A673 (cell line): ENCODE measurements around the gene GRHL3. TPM values are rescaled to one million over a fixed set of nuclear protein-coding genes. Genes with fewer than 3 reads are reported as not detected.

ENCODE experiments used
- BruUV-seq: library from RNA; stranded (reverse); fragments of 400-500 nt; replicated peaks from 2 replicates; lab custom pipeline; 2021; lab: Mats Ljungman, UMichigan
- CTCF ChIA-PET: fragments of 300-600 bp; sonication (Branson Sonifier 250); formaldehyde crosslinking; loops from one replicate; lab custom pipeline; 2022; ENCODE audit warnings: antibody characterized with exemption; lab: Charles Lee
- POLR2A ChIA-PET: fragments of 300-600 bp; sonication (Branson Sonifier 250); formaldehyde crosslinking; loops from one replicate; lab custom pipeline; 2022; ENCODE audit warnings: antibody characterized with exemption; ENCODE audit not compliant: low non-redundant PET; lab: Charles Lee
- DNase-seq: peaks from one replicate; pipeline ENCODE4 v3.0.0-alpha.2; 2015; ENCODE audit warnings: low spot score
- H3K27ac ChIP-seq: fragments of 200-600 bp; sonication (generic); 2 replicates; pipeline ENCODE4 v1.5.1; 2016; ENCODE audit warnings: mixed run types, low read depth, mild to moderate bottlenecking, mixed read lengths, antibody characterized with exemption, low read length; ENCODE audit not compliant: poor library complexity, severe bottlenecking
- H3K27me3 ChIP-seq: fragments of 200-600 bp; sonication (generic); replicated peaks from 2 replicates; pipeline ENCODE4 v1.6.1; 2017; ENCODE audit warnings: mixed run types, low read depth, mild to moderate bottlenecking, mixed read lengths, antibody characterized with exemption, low read length; ENCODE audit not compliant: insufficient read depth, poor library complexity
- H3K36me3 ChIP-seq: fragments of 200-600 bp; sonication (generic); 2 replicates; pipeline ENCODE4 v1.6.1; 2016; ENCODE audit warnings: mixed run types, mild to moderate bottlenecking, mixed read lengths, antibody characterized with exemption, low read length; ENCODE audit not compliant: insufficient read depth, poor library complexity, severe bottlenecking
- H3K4me1 ChIP-seq: fragments of 200-600 bp; sonication (generic); 2 replicates; pipeline ENCODE4 v1.6.1; 2017; ENCODE audit warnings: mixed run types, mild to moderate bottlenecking, mixed read lengths, antibody characterized with exemption, low read length; ENCODE audit not compliant: insufficient read depth, poor library complexity, severe bottlenecking
- H3K4me3 ChIP-seq: fragments of 200-600 bp; sonication (generic); 2 replicates; pipeline ENCODE4 v1.5.1; 2016; ENCODE audit warnings: low read depth, mixed run types, mild to moderate bottlenecking, mixed read lengths, low read length; ENCODE audit not compliant: poor library complexity, severe bottlenecking
- H3K9me3 ChIP-seq: fragments of 200-600 bp; sonication (generic); 2 replicates; pipeline ENCODE4 v1.6.1; 2016; ENCODE audit warnings: mixed run types, low read depth, mild to moderate bottlenecking, mixed read lengths, antibody characterized with exemption, low read length; ENCODE audit not compliant: poor library complexity, severe bottlenecking
- EZH2 ChIP-seq: fragments of 200-600 bp; sonication (generic); IDR thresholded peaks from 2 replicates; pipeline ENCODE4 v1.6.1; 2017; ENCODE audit warnings: borderline replicate concordance, low read depth, mild to moderate bottlenecking, mixed read lengths, antibody characterized with exemption, low read length; ENCODE audit not compliant: poor library complexity, severe bottlenecking
- intact Hi-C: fragments of 100-400 bp; cut with micrococcal nuclease; formaldehyde crosslinking; loops from one replicate; pipeline ENCODE4 v1.10.0; 2022; ENCODE audit not compliant: unreplicated experiment
- total RNA-seq: library from RNA; stranded (reverse); gene quantifications from 2 replicates; pipeline ENCODE4 v1.2.3, GENCODE V29; 2021
- TF ChIP-seq, protein P1 (sequence below): fragments of 300-800, 200-600 bp; sonication (generic); conservative IDR thresholded peaks from 2 replicates; pipeline ENCODE4 v1.5.1; 2017; ENCODE audit warnings: low read depth, mild to moderate bottlenecking, antibody characterized with exemption, low read length, moderate library complexity, mixed read lengths

GRHL3 gene
- total RNA-seq, 1 experiment from 2014 or later, result not detected

DNA sequence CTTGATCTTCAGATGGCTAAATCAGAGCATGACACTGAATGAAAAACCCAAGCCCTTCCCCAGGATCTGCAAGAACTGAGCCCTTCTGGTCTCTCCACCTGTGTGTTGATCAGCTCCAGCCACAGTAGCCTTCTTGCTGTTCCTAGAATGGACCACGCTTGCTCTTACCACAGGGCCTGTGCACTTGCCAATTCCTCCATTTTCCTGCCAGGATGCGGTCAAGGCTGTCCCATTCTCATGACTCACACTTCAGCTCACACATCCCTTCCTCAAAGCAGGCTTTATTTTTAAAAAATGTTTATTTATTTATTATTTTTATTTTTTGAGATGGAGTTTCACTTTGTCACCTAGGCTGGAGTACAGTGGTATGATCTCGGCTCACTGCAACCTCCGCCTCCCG lies 43.6 kb upstream of the GRHL3 start:
- no peaks in the 10 kb centered on the region for H3K4me1 ChIP-seq
- TF ChIP-seq, protein P1, sequence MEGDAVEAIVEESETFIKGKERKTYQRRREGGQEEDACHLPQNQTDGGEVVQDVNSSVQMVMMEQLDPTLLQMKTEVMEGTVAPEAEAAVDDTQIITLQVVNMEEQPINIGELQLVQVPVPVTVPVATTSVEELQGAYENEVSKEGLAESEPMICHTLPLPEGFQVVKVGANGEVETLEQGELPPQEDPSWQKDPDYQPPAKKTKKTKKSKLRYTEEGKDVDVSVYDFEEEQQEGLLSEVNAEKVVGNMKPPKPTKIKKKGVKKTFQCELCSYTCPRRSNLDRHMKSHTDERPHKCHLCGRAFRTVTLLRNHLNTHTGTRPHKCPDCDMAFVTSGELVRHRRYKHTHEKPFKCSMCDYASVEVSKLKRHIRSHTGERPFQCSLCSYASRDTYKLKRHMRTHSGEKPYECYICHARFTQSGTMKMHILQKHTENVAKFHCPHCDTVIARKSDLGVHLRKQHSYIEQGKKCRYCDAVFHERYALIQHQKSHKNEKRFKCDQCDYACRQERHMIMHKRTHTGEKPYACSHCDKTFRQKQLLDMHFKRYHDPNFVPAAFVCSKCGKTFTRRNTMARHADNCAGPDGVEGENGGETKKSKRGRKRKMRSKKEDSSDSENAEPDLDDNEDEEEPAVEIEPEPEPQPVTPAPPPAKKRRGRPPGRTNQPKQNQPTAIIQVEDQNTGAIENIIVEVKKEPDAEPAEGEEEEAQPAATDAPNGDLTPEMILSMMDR, result no peak
- TF ChIP-seq EZH2, result no peak
- no TSS peak for BruUV-seq
- no peak overlapping the region for H3K4me3 ChIP-seq
- no peak for DNase-seq
- ChIA-PET CTCF (no interaction called here), POLR2A (no interaction called here)
- intact Hi-C loops, result no loop called here
- H3K36me3 ChIP-seq, result no peaks in the 10 kb centered on the region
- H3K9me3 ChIP-seq, result no peaks in the 10 kb centered on the region
- no peaks in the 10 kb centered on the region for H3K27me3 ChIP-seq
- no peak overlapping the region for H3K27ac ChIP-seq

DNA sequence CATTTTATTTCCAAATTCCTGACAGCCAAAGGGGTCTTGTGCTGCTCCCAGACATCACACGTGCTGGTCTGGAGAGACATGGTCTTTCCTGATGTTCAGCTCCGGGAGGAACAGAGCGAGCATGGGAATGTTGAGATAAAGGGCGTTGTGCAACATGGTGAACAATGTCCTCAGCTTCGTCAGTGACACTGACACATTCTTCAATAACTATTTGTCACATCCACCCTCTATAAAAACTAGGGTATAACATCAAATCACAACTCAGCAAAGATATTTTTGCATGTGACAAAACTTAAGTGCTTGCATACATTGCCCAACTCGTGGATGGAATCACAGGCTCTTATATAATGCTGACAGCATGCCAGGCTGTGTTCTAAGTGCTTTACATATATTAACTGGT lies 42.4 kb upstream of the GRHL3 start:
- TF ChIP-seq, protein P1, result no peak
- no peak overlapping the region for H3K27ac ChIP-seq
- DNase-seq, result no peak
- no peaks in the 10 kb centered on the region for H3K9me3 ChIP-seq
- ChIA-PET POLR2A (interaction anchor here (0.5 kb wide), 1 partner anchor 717 kb away, joined by 5 read pairs; no protein-coding TSS in a partner anchor), CTCF (no interaction called here)
- BruUV-seq, result no TSS peak
- no peaks in the 10 kb centered on the region for H3K4me1 ChIP-seq
- intact Hi-C loops, result no loop called here
- no peaks in the 10 kb centered on the region for H3K36me3 ChIP-seq
- no peaks in the 10 kb centered on the region for H3K27me3 ChIP-seq
- no peak overlapping the region for H3K4me3 ChIP-seq

DNA sequence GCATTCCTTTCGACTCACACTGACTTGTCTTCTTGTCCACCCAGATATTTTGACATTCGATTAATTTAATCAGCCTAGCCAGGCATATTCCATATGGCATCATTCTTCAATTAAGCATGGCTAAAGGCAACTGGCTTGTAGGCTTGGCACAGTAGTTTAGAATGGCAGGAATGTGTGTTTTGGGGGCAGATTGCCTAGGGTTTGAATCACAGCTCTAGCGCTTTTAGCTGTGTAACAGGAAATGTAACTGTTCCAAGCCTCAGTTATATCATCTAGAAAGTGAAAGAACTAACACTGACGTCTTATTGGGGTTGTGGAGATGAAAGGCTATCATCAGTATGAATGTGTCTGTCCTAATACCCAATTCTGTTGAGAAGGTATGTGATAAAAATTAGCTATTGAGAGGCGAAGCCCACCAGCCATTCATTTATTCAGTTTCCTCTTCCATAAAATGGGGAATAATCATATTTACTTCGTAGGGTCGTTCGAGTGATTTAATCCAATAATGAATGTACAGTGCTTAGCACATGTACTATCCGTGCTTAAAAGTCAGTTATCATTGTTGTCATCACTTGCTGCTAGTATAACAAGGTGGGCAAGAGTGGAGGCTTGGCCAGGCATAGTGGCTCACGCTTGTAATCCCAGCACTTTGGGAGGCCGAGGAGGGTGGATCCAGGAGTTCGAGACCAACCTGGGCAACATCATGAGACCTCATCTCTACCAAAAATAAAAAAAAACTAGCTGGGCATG lies 41.6 kb upstream of the GRHL3 start:
- H3K27ac ChIP-seq, result no peak overlapping the region
- H3K4me1 ChIP-seq, result no peaks in the 10 kb centered on the region
- H3K36me3 ChIP-seq, result no peaks in the 10 kb centered on the region
- H3K9me3 ChIP-seq, result no peaks in the 10 kb centered on the region
- CTCF ChIA-PET, result no interaction called here
- no TSS peak for BruUV-seq
- intact Hi-C loops, result no loop called here
- POLR2A ChIA-PET, result no interaction called here
- peak; percentile 21 for DNase-seq
- no peak overlapping the region for H3K4me3 ChIP-seq
- no peak for TF ChIP-seq EZH2
- TF ChIP-seq, protein P1, result no peak
- no peaks in the 10 kb centered on the region for H3K27me3 ChIP-seq
